ENCODE data around the gene WDR20. TPM values are rescaled to one million over a fixed set of nuclear protein-coding genes. Genes with fewer than 3 reads are reported as not detected.

WDR20 gene
- total RNA-seq, 2 experiments from 2014 or later, result 13.3 to 31.0 TPM

- intact Hi-C loops (cut with micrococcal nuclease; ENCODE audit: unreplicated experiment), result no loop called here
- ChIA-PET CTCF (ENCODE audit: unreplicated experiment) (no interaction called here), POLR2A (interaction anchor here (0.6 to 1.3 kb wide), 5 partner anchors 17 to 172 kb away, joined by 3 to 6 read pairs (median 3); no protein-coding TSS in a partner anchor)
- Histone ChIP-seq H3K4me3 (ENCODE audit: low read depth, low read length, poor library complexity, severe bottlenecking) (no peak overlapping the region), H3K4me1 (ENCODE audit: insufficient read depth, low read length, poor library complexity, severe bottlenecking) (peaks cover 12% of the 10 kb centered on the region), H3K9me2 (ENCODE audit: insufficient read depth, low read length) (no peaks in the 10 kb centered on the region), H2AFZ (ENCODE audit: low read length) (no peak overlapping the region), H3K9me3 (ENCODE audit: low read length) (no peaks in the 10 kb centered on the region), H3K79me2 (ENCODE audit: insufficient read depth, low read depth, low read length) (peaks cover 93% of the 10 kb centered on the region), H3K36me3 (ENCODE audit: insufficient read depth, low read length) (peaks cover 12% of the 10 kb centered on the region), H3K27ac (ENCODE audit: low read depth, low read length, poor library complexity, severe bottlenecking) (no peak overlapping the region), H4K20me1 (ENCODE audit: insufficient read depth, low read length) (no peaks in the 10 kb centered on the region), H3K4me2 (ENCODE audit: low read length) (no peak overlapping the region)
- no TSS peak for BruUV-seq (replicated peaks)
- no peak for TF ChIP-seq CTCF (conservative IDR thresholded peaks at IDR 0.05; ENCODE audit: low read length)
- no peak for TF ChIP-seq EZH2phosphoT487 (IDR thresholded peaks at IDR 0.05; ENCODE audit: borderline replicate concordance, low read depth, low read length)
- no peak for DNase-seq (ENCODE audit: low spot score)
These were observed 5.2 kb downstream of the WDR20 start for GRCh38 chr14:102144914-102145313.

GRCh38 chr14:102145395-102145794 lies 5.7 kb downstream of the WDR20 start:
- Histone ChIP-seq H3K79me2 (ENCODE audit: insufficient read depth, low read depth, low read length) (peaks cover 92% of the 10 kb centered on the region), H3K4me3 (ENCODE audit: low read depth, low read length, poor library complexity, severe bottlenecking) (no peak overlapping the region), H4K20me1 (ENCODE audit: insufficient read depth, low read length) (no peaks in the 10 kb centered on the region), H3K36me3 (ENCODE audit: insufficient read depth, low read length) (peaks cover 16% of the 10 kb centered on the region), H3K9me3 (ENCODE audit: low read length) (no peaks in the 10 kb centered on the region), H3K27ac (ENCODE audit: low read depth, low read length, poor library complexity, severe bottlenecking) (no peak overlapping the region), H3K4me1 (ENCODE audit: insufficient read depth, low read length, poor library complexity, severe bottlenecking) (peaks cover 12% of the 10 kb centered on the region), H2AFZ (ENCODE audit: low read length) (no peak overlapping the region), H3K4me2 (ENCODE audit: low read length) (no peak overlapping the region), H3K9me2 (ENCODE audit: insufficient read depth, low read length) (no peaks in the 10 kb centered on the region)
- CTCF ChIA-PET (ENCODE audit: unreplicated experiment), result no interaction called here
- intact Hi-C loops (cut with micrococcal nuclease; ENCODE audit: unreplicated experiment), result no loop called here
- POLR2A ChIA-PET, result interaction anchor here (0.8 to 1.3 kb wide), 4 partner anchors 16 to 172 kb away, joined by 3 to 6 read pairs (median 4); no protein-coding TSS in a partner anchor
- no peak for TF ChIP-seq EZH2phosphoT487 (IDR thresholded peaks at IDR 0.05; ENCODE audit: borderline replicate concordance, low read depth, low read length)
- TF ChIP-seq CTCF (conservative IDR thresholded peaks at IDR 0.05; ENCODE audit: low read length), result no peak
- no TSS peak for BruUV-seq (replicated peaks)
- no peak for DNase-seq (ENCODE audit: low spot score)

GRCh38 chr14:102146423-102146822 lies 6.7 kb downstream of the WDR20 start:
- H3K79me2 ChIP-seq (ENCODE audit: insufficient read depth, low read depth, low read length), result peaks cover 90% of the 10 kb centered on the region
- no peaks in the 10 kb centered on the region for H4K20me1 ChIP-seq (ENCODE audit: insufficient read depth, low read length)
- ChIA-PET CTCF (ENCODE audit: unreplicated experiment) (no interaction called here), POLR2A (no interaction called here)
- TF ChIP-seq EZH2phosphoT487 (IDR thresholded peaks at IDR 0.05; ENCODE audit: borderline replicate concordance, low read depth, low read length) (no peak), CTCF (conservative IDR thresholded peaks at IDR 0.05; ENCODE audit: low read length) (no peak)
- H3K9me3 ChIP-seq (ENCODE audit: low read length), result no peaks in the 10 kb centered on the region
- intact Hi-C loops (cut with micrococcal nuclease; ENCODE audit: unreplicated experiment), result no loop called here
- peaks cover 7% of the 10 kb centered on the region for H3K4me1 ChIP-seq (ENCODE audit: insufficient read depth, low read length, poor library complexity, severe bottlenecking)
- H3K27ac ChIP-seq (ENCODE audit: low read depth, low read length, poor library complexity, severe bottlenecking), result no peak overlapping the region
- H3K4me3 ChIP-seq (ENCODE audit: low read depth, low read length, poor library complexity, severe bottlenecking), result no peak overlapping the region
- H2AFZ ChIP-seq (ENCODE audit: low read length), result no peak overlapping the region
- H3K36me3 ChIP-seq (ENCODE audit: insufficient read depth, low read length), result peaks cover 26% of the 10 kb centered on the region
- DNase-seq (ENCODE audit: low spot score), result no peak
- H3K9me2 ChIP-seq (ENCODE audit: insufficient read depth, low read length), result no peaks in the 10 kb centered on the region
- no peak overlapping the region for H3K4me2 ChIP-seq (ENCODE audit: low read length)
- BruUV-seq (replicated peaks), result no TSS peak
